PC-3 (cell line): Measurements from ENCODE around the gene ILK. TPM values are rescaled to one million over a fixed set of nuclear protein-coding genes. Genes with fewer than 3 reads are reported as not detected.

ENCODE experiments used
- ATAC-seq: fragments of 200-7000 bp; cut with Tn5 transposase; 2 replicates; pipeline ENCODE4 v1.9.1; 2020; ENCODE audit warnings: mild to moderate bottlenecking, moderate library complexity
- BruUV-seq: library from RNA; stranded (reverse); fragments of 400-500 nt; replicated peaks from 2 replicates; lab custom pipeline; 2021; lab: Mats Ljungman, UMichigan
- CTCF ChIA-PET: fragments of 300-600 bp; sonication (Branson Sonifier 250); formaldehyde crosslinking; loops from one replicate; lab custom pipeline; 2022; ENCODE audit warnings: antibody characterized with exemption; lab: Charles Lee
- POLR2A ChIA-PET: fragments of 300-600 bp; sonication (Branson Sonifier 250); formaldehyde crosslinking; loops from one replicate; lab custom pipeline; 2022; ENCODE audit warnings: antibody characterized with exemption; ENCODE audit not compliant: unreplicated experiment; lab: Charles Lee
- DNase-seq: peaks from one replicate; pipeline ENCODE4 v3.0.0-alpha.2; 2015
- H2AFZ ChIP-seq: fragments of 300-600 bp; sonication (generic); 2 replicates; pipeline ENCODE4 v1.6.0; 2016; ENCODE audit warnings: antibody characterized with exemption, low read length
- H3F3A ChIP-seq: fragments of 300-600 bp; sonication (generic); one replicate; pipeline ENCODE4 v1.6.0; 2017; ENCODE audit warnings: antibody characterized with exemption, low read length, control low read depth, mild to moderate bottlenecking; ENCODE audit not compliant: unreplicated experiment
- H3K27ac ChIP-seq: fragments of 300-600 bp; sonication (generic); 2 replicates; pipeline ENCODE4 v1.5.1; 2016; ENCODE audit warnings: mild to moderate bottlenecking, low read length
- H3K27me3 ChIP-seq: fragments of 300-600 bp; sonication (generic); 2 replicates; pipeline ENCODE4 v1.6.1; 2016; ENCODE audit warnings: low read length, mixed read lengths
- H3K36me3 ChIP-seq: fragments of 300-600 bp; sonication (generic); 2 replicates; pipeline ENCODE4 v1.6.1; 2016; ENCODE audit warnings: low read depth, mixed run types, low read length, mixed read lengths
- H3K4me1 ChIP-seq: fragments of 300-600 bp; sonication (generic); 2 replicates; pipeline ENCODE4 v1.5.1; 2016; ENCODE audit warnings: low read length; ENCODE audit not compliant: insufficient read depth
- H3K4me2 ChIP-seq: fragments of 300-600 bp; sonication (generic); 2 replicates; pipeline ENCODE4 v1.6.0; 2016; ENCODE audit warnings: low read length
- H3K4me3 ChIP-seq: fragments of 300-600 bp; sonication (generic); 2 replicates; pipeline ENCODE4 v1.5.1; 2016; ENCODE audit warnings: mild to moderate bottlenecking, low read length, mixed read lengths
- H3K79me2 ChIP-seq: fragments of 300-600 bp; sonication (generic); 2 replicates; pipeline ENCODE4 v1.6.1; 2017; ENCODE audit warnings: low read length, mixed read lengths
- H3K9ac ChIP-seq: fragments of 300-600 bp; sonication (generic); 2 replicates; pipeline ENCODE4 v1.6.0; 2016; ENCODE audit warnings: mild to moderate bottlenecking, low read length
- H3K9me2 ChIP-seq: fragments of 300-600 bp; sonication (generic); replicated peaks from 2 replicates; pipeline ENCODE4 v1.6.1; 2016; ENCODE audit warnings: mixed run types, low read length, mixed read lengths
- H3K9me3 ChIP-seq: fragments of 300-600 bp; sonication (generic); 2 replicates; pipeline ENCODE4 v1.6.1; 2016; ENCODE audit warnings: low read length, mixed read lengths
- H4K20me1 ChIP-seq: fragments of 300-600 bp; sonication (generic); 2 replicates; pipeline ENCODE4 v1.6.1; 2016; ENCODE audit warnings: low read length, mixed read lengths
- CTCF ChIP-seq: fragments of 300-600 bp; sonication (generic); conservative IDR thresholded peaks from 2 replicates; pipeline ENCODE4 v1.5.1; 2017; ENCODE audit warnings: antibody characterized with exemption, low read depth, mild to moderate bottlenecking, low read length
- EZH2 ChIP-seq: fragments of 300-600 bp; sonication (generic); IDR thresholded peaks from one replicate; pipeline ENCODE4 v1.6.1; 2017; ENCODE audit warnings: antibody characterized with exemption, mild to moderate bottlenecking, low read length; ENCODE audit not compliant: unreplicated experiment
- EZH2phosphoT487 ChIP-seq: fragments of 300-600 bp; sonication (generic); IDR thresholded peaks from 2 replicates; pipeline ENCODE4 v1.6.1; 2018; ENCODE audit warnings: mild to moderate bottlenecking, antibody characterized with exemption, low read length, borderline replicate concordance
- intact Hi-C: fragments of 100-400 bp; cut with micrococcal nuclease; formaldehyde crosslinking; loops from 2 replicates; pipeline ENCODE4 v1.9.0; 2023
- total RNA-seq: library from RNA; depleted of rRNA; stranded (reverse); fragments of >200 nt; gene quantifications from 2 replicates; pipeline ENCODE4 v1.2.3, GENCODE V29; 2014

Gene ILK
- total RNA-seq, 1 experiment from 2014 or later: 73.9 TPM

- Histone ChIP-seq H3K36me3 (no peaks in the 10 kb centered on the region), H3K27ac (no peak within 1 kb of the TSS), H2AFZ (no peak within 1 kb of the TSS), H3K9ac (no peak within 1 kb of the TSS), H4K20me1 (no peaks in the 10 kb centered on the region), H3K79me2 (no peaks in the 10 kb centered on the region), H3K4me1 (no peaks in the 10 kb centered on the region; the same call in 1 of the 2 replicates), H3F3A (no peaks in the 10 kb centered on the region), H3K9me3 (no peaks in the 10 kb centered on the region), H3K4me3 (no peak within 1 kb of the TSS), H3K9me2 (no peaks in the 10 kb centered on the region), H3K27me3 (peaks cover 48% of the 10 kb centered on the region), H3K4me2 (no peak within 1 kb of the TSS)
- no peak for TF ChIP-seq CTCF
- no peak for TF ChIP-seq EZH2
- TF ChIP-seq EZH2phosphoT487: no peak
- intact Hi-C loops: no loop called here
- ATAC-seq: no peak
- ChIA-PET POLR2A (no interaction called here), CTCF (no interaction called here)
- no peak for DNase-seq
- BruUV-seq: no TSS peak
These were observed 52.4 kb downstream of the ILK start, which contains the start of gene DCHS1 for GRCh38 chr11:6655790-6656583. DCHS1 (minus strand) TSS chr11:6655809; CDS start chr11:6641613, 14,196 bp downstream.

GRCh38 chr11:6656584-6656915, 53.0 kb downstream of the ILK start:
- Histone ChIP-seq H3K79me2 (no peaks in the 10 kb centered on the region), H3K27ac (no peak overlapping the region), H4K20me1 (no peaks in the 10 kb centered on the region), H3K4me2 (no peak overlapping the region), H3K9me3 (no peaks in the 10 kb centered on the region), H3K36me3 (no peaks in the 10 kb centered on the region), H3K9ac (no peak overlapping the region), H3K4me3 (no peak overlapping the region), H3K27me3 (peaks cover 45% of the 10 kb centered on the region), H2AFZ (no peak overlapping the region), H3F3A (no peaks in the 10 kb centered on the region), H3K4me1 (no peaks in the 10 kb centered on the region), H3K9me2 (no peaks in the 10 kb centered on the region)
- TF ChIP-seq EZH2phosphoT487 (no peak), EZH2 (no peak), CTCF (no peak)
- DNase-seq (no peak), ATAC-seq (no peak)
- BruUV-seq: no TSS peak
- ChIA-PET CTCF (no interaction called here), POLR2A (interaction anchor here (0.6 kb wide), 1 partner anchor 27 kb away, joined by 4 read pairs; the partner anchor contains the start of gene MRPL17)
- intact Hi-C loops: no loop called here

- DNase-seq: no peak
- Histone ChIP-seq H3K79me2 (no peaks in the 10 kb centered on the region), H3K9ac (no peak overlapping the region), H3K36me3 (no peaks in the 10 kb centered on the region), H3K4me1 (no peaks in the 10 kb centered on the region), H3F3A (no peaks in the 10 kb centered on the region), H2AFZ (no peak overlapping the region), H3K9me3 (no peaks in the 10 kb centered on the region), H3K4me3 (no peak overlapping the region), H4K20me1 (no peaks in the 10 kb centered on the region), H3K9me2 (no peaks in the 10 kb centered on the region), H3K27ac (no peak overlapping the region), H3K4me2 (no peak overlapping the region), H3K27me3 (peaks cover 41% of the 10 kb centered on the region)
- intact Hi-C loops: no loop called here
- ChIA-PET CTCF (no interaction called here), POLR2A (interaction anchor here (0.6 kb wide), 1 partner anchor 26 kb away, joined by 4 read pairs; the partner anchor contains the start of gene MRPL17)
- no peak for TF ChIP-seq CTCF
- TF ChIP-seq EZH2phosphoT487: no peak
- no peak for TF ChIP-seq EZH2
- no TSS peak for BruUV-seq
- no peak for ATAC-seq
These were observed 53.4 kb downstream of the ILK start for GRCh38 chr11:6656936-6657335.
